Right cardiac atrium (tissue), 5 donors: Measurements from ENCODE around the gene SYNJ2BP. TPM values are rescaled to one million over a fixed set of nuclear protein-coding genes. Genes with fewer than 3 reads are reported as not detected.
A peak's percentile ranks its signal among the peaks of the same experiment; 100 is the strongest.
"Not testable (repeated sequence)": the region's sequence is repeated elsewhere in the genome, so short reads cannot be mapped to it uniquely, and the experiment has no call there.

Source experiments
- ATAC-seq, 2 donors: fragments of 200-7000 bp; cut with Tn5 transposase; one replicate each; pipeline versions ENCODE4 v1.8.0 to v1.9.1; 2020; ENCODE audit warnings: moderate library complexity in 2 of 2, mild to moderate bottlenecking in 1 of 2
- DNase-seq, 3 donors: peaks; one replicate each; pipeline ENCODE4 v3.0.0-alpha.2; 2020
- H3K27ac ChIP-seq: one replicate; pipeline ENCODE4 v1.5.1; 2013; ENCODE audit warnings: mild to moderate bottlenecking, low read length, control low read depth, moderate library complexity
- H3K27me3 ChIP-seq: one replicate; pipeline ENCODE4 v1.6.1; 2013; ENCODE audit not compliant: control insufficient read depth, insufficient read depth
- H3K4me1 ChIP-seq: one replicate; pipeline ENCODE4 v1.6.1; 2013; ENCODE audit warnings: low read length; ENCODE audit not compliant: control insufficient read depth, insufficient read depth
- H3K4me3 ChIP-seq: one replicate; pipeline ENCODE4 v1.5.1; 2013; ENCODE audit warnings: low read length, control low read depth
- H3K9me3 ChIP-seq: one replicate; pipeline ENCODE4 v1.6.1; 2013; ENCODE audit warnings: low read length; ENCODE audit not compliant: control insufficient read depth
- WGBS: extraction: QIAGEN DNeasy Blood & Tissue Kit; methylation state at CpG from one replicate; pipeline ENCODE4 v1.1.7; 2013; 5-methylcytosine and 5-hydroxymethylcytosine counted together
- intact Hi-C, 4 donors: fragments of 100-400 bp; cut with DNase I; formaldehyde crosslinking; loops; one replicate each; pipeline versions ENCODE4 v1.11.0 to v1.14.0; 2022 to 2023
- polyA plus RNA-seq: library from polyadenylated mRNA; stranded (reverse); fragments of 200-250 nt; gene quantifications from one replicate; pipeline ENCODE4 v1.2.3, GENCODE V29; 2013
- total RNA-seq, 4 donors: library from RNA; stranded (reverse); fragmentation: NEBNext Ultra II Directional; extraction: Animal tissue kit (Norgen Biotek cat#: 25700); gene quantifications; one replicate each; pipeline ENCODE4 v1.2.1, GENCODE V29; 2021
- donor health status: healthy with polysubstance abuse.
- donor health status: DM: no; HTN: yes; CAD: no.
- donor health status: DM: no; HTN: no; CAD: no.
- donor health status: DM: no; HTN: yes; CAD: no; lungs with severe emphysema.
- donor health status: DM: yes; HTN: yes; CAD: no.

SYNJ2BP gene
- total and polyA plus RNA-seq, 5 donors: 17.9 to 51.6 (median 44.3) TPM

DNA sequence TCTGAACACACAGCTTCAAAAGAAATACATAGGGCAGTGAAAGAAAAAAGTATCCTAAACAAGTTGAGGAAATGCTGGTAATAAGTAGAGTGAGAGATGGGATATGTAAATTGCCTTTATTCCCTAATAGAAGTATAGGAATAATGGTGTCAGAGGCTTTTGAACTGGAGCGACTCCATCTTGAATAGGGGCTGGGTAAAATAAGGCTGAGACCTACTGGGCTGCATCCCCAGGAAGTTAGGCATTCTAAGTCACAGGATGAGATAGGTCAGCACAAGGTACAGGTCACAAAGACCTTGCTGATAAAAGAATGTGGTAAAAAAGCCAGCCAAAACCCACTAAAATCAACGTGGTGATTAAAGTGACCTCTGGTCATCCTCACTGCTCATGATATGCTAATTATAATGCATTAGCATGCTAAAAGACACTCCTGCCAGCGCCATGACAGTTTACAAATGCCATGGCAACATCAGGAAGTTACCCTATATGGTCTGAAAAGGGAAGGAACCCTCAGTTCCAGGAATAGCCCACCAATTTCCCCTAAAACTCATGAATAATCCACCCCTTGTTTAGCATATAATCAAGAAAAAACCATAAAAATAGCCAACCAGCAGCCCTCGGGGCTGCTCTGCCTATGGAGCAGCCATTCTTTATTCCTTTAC is 2.5 kb upstream of the SYNJ2BP start:
- H3K27ac ChIP-seq, H3K27me3 ChIP-seq, H3K4me1 ChIP-seq, DNase-seq, ATAC-seq, H3K9me3 ChIP-seq, intact Hi-C loops, H3K4me3 ChIP-seq: not testable (repeated sequence)
- 59% methylated on average over 4 of the region's 4 CpGs for WGBS

DNA sequence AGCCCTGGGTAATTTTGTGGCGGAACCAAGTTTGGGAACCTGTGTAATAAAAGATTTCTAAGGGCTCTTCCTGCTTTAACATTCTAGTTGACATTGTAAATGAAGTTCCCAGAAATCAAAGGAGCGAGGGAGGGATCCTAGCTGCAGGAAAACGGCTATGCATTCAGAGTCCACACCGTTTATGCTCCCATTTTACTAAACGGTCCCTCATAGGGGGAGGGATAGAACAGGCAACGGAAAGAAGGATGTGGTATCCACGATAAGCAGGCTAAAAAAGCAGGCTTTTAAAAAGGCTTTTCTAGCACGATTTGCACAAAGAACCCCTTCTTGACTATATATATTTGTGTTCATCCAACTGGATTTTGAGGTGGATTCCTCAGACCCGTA is 559 bp downstream of the SYNJ2BP start:
- no peak for DNase-seq
- 5% methylated on average over 9 of the region's 9 CpGs for WGBS
- peak in 1 of 2 donors; percentile 49 for ATAC-seq
- Histone ChIP-seq H3K27me3 (no peaks in the 10 kb centered on the region), H3K27ac (peak overlapping the region; percentile 70), H3K4me3 (peak overlapping the region; percentile 100), H3K9me3 (no peaks in the 10 kb centered on the region), H3K4me1 (no peaks in the 10 kb centered on the region)
- intact Hi-C loops: no loop called here

DNA sequence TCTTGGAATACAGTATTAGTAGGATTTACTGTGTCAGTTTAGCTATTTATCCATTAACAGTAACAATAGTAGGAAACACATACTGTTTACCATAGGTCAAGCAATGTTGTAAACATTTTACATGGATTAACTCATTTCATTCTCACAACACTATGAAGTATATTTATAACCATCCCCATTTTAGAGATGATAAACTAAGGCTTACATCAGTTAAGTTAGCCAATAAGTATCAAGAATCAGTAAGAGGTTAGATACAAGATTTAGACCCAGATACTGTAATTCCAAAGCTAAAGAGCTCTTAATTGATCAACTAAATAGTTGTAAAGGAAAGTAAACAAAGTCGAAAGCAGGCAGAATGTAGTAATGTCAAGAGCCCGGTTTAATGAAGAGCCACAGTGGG is 1.1 kb downstream of the SYNJ2BP start:
- Histone ChIP-seq H3K4me3 (peak overlapping the region; percentile 100), H3K27me3 (no peaks in the 10 kb centered on the region), H3K9me3 (no peaks in the 10 kb centered on the region), H3K4me1 (no peaks in the 10 kb centered on the region), H3K27ac (no peak overlapping the region)
- 65% methylated on average over 2 of the region's 2 CpGs for WGBS
- intact Hi-C loops: no loop called here
- ATAC-seq: no peak
- no peak for DNase-seq

DNA sequence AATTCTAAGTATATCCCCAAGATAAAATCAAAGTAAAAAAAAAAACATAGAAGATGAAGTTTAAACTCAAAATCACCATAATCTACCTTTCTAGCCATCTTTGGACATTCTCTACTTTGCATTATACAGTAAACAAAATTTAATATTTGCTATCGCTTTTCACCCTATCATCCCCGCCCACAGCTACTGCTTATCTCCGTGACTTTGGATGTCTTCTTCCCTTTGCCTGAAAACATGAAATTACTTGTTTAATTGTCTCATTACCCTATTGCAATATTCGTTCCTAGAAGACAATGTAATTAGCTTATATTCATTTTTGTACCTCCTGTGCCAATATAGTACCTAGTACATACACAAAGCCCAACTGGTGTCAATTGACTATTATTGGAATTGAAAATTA is 9.3 kb downstream of the SYNJ2BP start:
- Histone ChIP-seq H3K27ac (no peak overlapping the region), H3K4me3 (no peak overlapping the region), H3K4me1 (peaks cover 2% of the 10 kb centered on the region), H3K27me3 (no peaks in the 10 kb centered on the region), H3K9me3 (no peaks in the 10 kb centered on the region)
- WGBS: 92% methylated on average over 4 of the region's 4 CpGs
- intact Hi-C loops: no loop called here
- ATAC-seq: no peak
- DNase-seq: no peak

DNA sequence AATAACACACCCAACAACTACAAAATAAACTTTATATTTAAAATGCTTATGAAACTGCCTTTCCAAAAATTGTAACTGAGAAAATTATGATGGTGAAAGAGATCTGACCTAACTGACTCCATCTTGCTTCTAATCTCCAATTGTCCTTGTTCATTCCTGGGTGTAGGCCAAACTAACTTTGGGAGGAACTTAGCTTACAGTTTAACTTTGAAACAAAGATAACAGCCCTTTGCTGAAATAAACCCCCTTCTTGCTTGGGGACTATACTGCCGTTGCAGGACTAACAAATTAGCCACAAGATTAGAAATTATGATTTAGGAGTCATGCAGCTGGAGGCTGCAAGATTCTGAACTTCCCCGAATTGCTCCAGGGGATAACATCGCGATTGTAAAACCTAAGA is 10.7 kb downstream of the SYNJ2BP start:
- intact Hi-C loops, H3K4me1 ChIP-seq, H3K9me3 ChIP-seq, H3K4me3 ChIP-seq, H3K27me3 ChIP-seq, DNase-seq, ATAC-seq, H3K27ac ChIP-seq: not testable (repeated sequence)
- 82% methylated on average over 4 of the region's 4 CpGs for WGBS

DNA sequence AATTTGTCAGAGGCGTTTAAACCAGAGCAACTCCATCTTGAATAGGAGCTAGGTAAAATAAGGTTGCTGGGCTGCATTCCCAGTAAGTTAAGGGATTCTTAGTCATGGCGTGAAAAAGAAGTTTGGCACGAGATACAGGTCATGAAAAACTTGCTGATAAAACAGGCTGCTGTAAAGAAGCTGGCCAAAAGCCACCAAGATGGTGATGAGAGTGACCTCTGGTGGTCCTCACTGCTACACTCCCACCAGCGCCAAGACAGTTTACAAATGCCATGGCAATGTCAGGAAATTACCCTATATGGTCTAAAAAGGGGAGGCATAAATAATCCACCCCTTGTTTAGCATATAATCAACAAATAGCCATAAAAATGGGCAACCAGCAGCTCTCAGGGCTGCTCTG is 13.6 kb downstream of the SYNJ2BP start:
- WGBS: 40% methylated on average over 4 of the region's 4 CpGs
- H3K27me3 ChIP-seq, ATAC-seq, H3K4me3 ChIP-seq, H3K4me1 ChIP-seq, intact Hi-C loops, DNase-seq, H3K9me3 ChIP-seq, H3K27ac ChIP-seq: not testable (repeated sequence)

DNA sequence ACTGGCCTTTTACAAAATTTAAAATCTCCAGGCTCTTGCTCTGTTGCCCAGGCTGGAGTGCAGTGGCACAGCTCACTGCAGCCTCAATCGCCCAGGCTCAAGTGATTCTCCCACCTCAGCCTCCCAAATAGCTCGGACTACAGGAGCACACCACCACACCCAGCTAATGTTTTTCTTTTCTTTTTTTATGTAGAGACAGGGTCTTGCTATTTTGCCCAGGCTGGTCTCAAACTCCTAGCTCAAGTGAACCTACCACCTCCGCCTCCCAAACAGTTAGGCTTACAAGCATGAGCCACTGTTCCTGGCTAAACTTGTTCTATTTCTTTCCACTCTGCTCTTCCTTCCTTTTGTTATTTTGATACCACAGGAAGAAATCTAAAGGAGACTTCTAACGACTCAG is 15.2 kb downstream of the SYNJ2BP start:
- no peak for DNase-seq
- H3K27me3 ChIP-seq: no peaks in the 10 kb centered on the region

DNA sequence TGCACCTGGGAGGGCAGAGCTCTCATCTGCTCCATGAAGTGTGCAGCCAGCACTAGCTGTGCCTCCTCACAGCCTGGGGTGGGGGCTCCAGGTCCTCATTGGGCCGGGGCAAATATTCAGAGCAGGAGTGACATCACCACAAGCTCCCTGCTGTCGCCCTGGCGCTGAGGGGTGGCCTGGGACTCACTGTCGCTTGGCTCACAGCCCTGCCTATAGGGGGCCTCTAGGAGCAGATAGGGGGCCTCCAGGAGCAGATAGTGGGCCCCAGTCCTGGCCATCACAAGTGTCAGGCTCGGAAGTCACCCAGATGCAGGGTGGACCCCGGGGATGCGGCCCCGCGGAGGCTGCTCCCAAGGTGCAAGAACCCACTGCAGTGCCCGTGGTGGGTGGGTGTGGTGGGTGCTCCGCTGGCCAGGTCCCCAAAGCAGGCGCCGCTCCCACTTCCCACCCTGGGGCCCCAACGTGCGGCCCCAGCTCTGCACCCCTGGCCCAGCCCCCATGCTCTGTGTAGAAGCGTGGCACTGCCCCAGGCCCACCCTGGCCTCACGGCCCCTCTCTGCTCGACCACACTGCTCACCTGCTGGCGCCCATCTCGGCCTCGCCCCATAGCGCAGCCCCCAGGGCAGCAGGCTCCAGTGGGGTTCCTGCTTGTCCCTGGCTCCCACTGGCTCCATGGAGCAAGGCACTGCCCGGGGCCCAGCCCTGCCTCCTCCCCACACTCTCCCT is 18.0 kb downstream of the SYNJ2BP start:
- no peak overlapping the region for H3K27ac ChIP-seq
- no peak overlapping the region for H3K4me3 ChIP-seq
- 95% methylated on average over 23 of the region's 23 CpGs for WGBS
- peak; percentile 25 to 68 for ATAC-seq
- DNase-seq: peak in 2 of 3 donors; percentile 40 to 44
- no peaks in the 10 kb centered on the region for H3K4me1 ChIP-seq
- intact Hi-C loops: no loop called here
- H3K27me3 ChIP-seq: no peaks in the 10 kb centered on the region
- no peaks in the 10 kb centered on the region for H3K9me3 ChIP-seq

More for the DNA sequence above, 15.2 kb downstream of the SYNJ2BP start:
- Histone ChIP-seq H3K9me3 (no peaks in the 10 kb centered on the region), H3K27ac (no peak overlapping the region), H3K4me3 (no peak overlapping the region), H3K4me1 (peaks cover 2% of the 10 kb centered on the region)
- ATAC-seq: no peak
- intact Hi-C loops: no loop called here
- 82% methylated on average over 4 of the region's 4 CpGs for WGBS

DNA sequence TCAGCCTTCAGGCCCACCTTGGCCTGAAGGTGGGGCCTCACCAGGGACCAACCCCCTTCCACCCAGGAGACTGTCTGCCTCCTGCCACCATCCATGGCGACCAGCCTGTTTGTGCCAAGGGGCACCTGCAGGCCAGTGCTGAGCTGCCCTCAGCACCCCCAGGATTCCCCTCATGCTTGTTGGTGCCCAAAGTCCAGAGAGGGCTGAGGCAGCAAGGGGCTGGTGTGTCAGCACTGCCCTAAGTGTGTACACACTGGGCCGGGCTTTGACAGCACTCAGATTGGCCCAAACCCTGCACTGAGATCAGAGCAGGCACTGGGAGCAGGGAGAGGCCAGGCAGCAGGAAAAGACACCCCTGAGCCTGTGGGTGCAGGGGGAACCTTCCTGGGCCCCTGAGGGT is 18.6 kb downstream of the SYNJ2BP start:
- Histone ChIP-seq H3K27me3 (no peaks in the 10 kb centered on the region), H3K4me1 (no peaks in the 10 kb centered on the region), H3K9me3 (no peaks in the 10 kb centered on the region), H3K4me3 (no peak overlapping the region), H3K27ac (no peak overlapping the region)
- ATAC-seq (peak in 1 of 2 donors; percentile 16), DNase-seq (no peak)
- WGBS: 96% methylated on average over 2 of the region's 2 CpGs
- intact Hi-C loops: no loop called here

DNA sequence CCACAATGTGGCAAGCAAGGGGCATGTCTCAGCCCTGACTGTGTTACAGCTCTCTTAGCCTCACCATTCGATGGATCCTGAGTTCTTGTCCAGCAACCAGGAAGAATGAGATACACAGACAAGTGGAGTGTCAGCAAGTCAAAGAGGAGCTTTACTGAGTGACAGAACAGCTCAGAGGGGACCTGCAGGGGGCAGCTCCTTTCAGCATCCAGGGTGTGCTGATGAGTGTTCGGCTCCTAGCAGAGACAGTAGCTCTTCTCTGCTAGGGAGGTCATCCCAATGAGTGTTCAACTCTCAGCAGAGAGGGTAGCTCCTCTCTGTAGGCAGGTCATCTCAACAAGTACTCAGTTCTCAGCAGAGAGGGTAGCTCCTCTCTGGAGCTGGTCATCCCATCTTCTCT is 19.1 kb downstream of the SYNJ2BP start:
- no peak for ATAC-seq

DNA sequence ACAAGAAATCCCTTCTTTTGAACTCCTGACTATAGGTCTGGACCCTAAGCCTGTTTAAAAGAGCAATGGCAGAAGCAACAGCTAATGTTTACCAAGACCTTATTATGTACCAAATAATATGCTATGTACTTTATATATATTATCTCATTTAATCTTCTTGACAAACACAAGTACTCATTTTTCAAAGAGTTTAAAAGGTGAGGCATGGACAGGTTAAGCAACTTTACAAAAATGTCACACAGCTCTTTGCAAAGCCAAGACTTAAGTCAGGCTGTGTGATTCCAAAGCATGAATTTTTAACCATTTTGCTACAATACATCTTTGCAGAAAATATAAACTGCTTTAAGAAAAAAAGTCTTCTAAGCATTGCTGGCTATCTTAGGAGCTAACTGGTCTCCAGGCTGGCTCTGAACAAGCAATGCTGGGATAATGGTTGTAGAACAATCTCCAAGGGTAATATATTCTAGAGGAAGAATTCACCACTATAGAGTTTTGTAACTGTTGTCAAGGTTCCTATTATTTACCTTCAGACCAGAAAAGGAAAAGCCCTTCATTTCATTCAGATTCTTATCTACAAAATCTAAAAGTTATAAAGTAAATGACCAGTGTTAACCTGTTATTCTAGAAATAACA is 22.1 kb downstream of the SYNJ2BP start:
- Histone ChIP-seq H3K27ac (no peak overlapping the region), H3K9me3 (no peaks in the 10 kb centered on the region), H3K4me1 (no peaks in the 10 kb centered on the region), H3K4me3 (no peak overlapping the region), H3K27me3 (no peaks in the 10 kb centered on the region)
- intact Hi-C loops: no loop called here
- ATAC-seq (no peak), DNase-seq (no peak)

More for the DNA sequence above, 19.1 kb downstream of the SYNJ2BP start:
- no peaks in the 10 kb centered on the region for H3K4me1 ChIP-seq
- DNase-seq: no peak
- WGBS: 77% methylated on average over 2 of the region's 2 CpGs
- no peaks in the 10 kb centered on the region for H3K9me3 ChIP-seq
- intact Hi-C loops: no loop called here
- no peak overlapping the region for H3K4me3 ChIP-seq
- H3K27ac ChIP-seq: no peak overlapping the region
- H3K27me3 ChIP-seq: no peaks in the 10 kb centered on the region
